Breast epithelium (tissue), 3 donors: ENCODE measurements around the gene NUP210.

Source experiments
- POLR2A ChIP-seq: fragments of 450-650 bp; IDR thresholded peaks from one replicate; pipeline ENCODE4 v1.6.1; 2016; ENCODE audit warnings: antibody characterized with exemption, mild to moderate bottlenecking, moderate library complexity
- TF ChIP-seq, protein P1 (sequence below), 3 donors: fragments of 450-650 bp; IDR thresholded peaks; one replicate each; pipeline ENCODE4 v1.5.1; 2016 to 2017; ENCODE audit warnings: antibody characterized with exemption in 3 of 3, mild to moderate bottlenecking in 3 of 3, moderate library complexity in 3 of 3

DNA sequence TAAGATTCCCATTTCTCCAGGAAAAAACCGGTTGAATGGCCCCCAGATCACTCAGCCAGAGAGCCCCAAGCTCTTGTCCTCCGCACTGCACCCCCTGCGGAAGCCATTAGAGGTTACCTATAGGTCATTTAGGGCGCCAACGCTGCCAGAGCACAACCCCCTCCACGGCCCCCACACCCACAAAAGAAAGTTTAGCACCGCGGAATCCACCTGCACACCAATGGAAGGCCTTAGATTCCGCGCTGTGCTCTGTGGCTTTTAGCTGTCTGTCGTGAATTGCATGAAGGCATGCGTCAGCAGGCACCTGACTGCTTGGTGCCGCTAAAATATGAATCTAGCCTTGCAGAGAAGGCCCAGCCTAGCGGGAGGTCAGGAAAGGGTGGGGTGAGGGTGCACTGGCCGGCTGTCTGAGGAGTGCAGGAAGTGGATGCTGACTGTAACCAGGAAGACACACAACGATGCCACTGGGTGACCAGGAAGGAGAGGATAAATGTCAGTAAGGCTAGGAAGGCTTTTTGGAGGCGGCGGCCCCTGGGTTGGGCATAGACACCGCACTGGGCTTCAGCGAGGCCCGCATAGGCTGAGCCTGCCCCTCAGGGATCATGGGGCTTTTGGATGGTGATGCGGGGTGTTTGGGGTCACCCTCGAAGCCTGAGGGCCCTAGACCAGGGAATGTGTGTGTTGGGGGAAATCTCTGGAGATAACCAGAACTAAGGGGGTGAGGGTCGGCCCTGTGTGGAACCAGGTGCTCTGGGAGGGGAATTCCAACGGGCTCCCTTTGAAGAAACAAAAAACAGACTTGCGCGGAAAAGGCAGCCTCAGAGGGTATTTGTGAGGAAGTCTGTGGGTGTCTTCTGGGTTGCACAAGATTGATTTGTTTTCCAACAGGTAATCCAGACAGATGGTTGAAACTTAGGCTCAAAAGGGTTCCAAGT, 976 bp upstream of the NUP210 start:
- no peak for TF ChIP-seq POLR2A
- TF ChIP-seq, protein P1, sequence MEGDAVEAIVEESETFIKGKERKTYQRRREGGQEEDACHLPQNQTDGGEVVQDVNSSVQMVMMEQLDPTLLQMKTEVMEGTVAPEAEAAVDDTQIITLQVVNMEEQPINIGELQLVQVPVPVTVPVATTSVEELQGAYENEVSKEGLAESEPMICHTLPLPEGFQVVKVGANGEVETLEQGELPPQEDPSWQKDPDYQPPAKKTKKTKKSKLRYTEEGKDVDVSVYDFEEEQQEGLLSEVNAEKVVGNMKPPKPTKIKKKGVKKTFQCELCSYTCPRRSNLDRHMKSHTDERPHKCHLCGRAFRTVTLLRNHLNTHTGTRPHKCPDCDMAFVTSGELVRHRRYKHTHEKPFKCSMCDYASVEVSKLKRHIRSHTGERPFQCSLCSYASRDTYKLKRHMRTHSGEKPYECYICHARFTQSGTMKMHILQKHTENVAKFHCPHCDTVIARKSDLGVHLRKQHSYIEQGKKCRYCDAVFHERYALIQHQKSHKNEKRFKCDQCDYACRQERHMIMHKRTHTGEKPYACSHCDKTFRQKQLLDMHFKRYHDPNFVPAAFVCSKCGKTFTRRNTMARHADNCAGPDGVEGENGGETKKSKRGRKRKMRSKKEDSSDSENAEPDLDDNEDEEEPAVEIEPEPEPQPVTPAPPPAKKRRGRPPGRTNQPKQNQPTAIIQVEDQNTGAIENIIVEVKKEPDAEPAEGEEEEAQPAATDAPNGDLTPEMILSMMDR (IDR thresholded peaks at IDR 0.05), result no peak
